GM12872 (cell line): Measurements from ENCODE around the gene DERL3.

Source experiments
- CTCF ChIP-seq: IDR thresholded peaks from 3 replicates; pipeline ENCODE4 v1.5.1; 2011; ENCODE audit warnings: low read depth, mild to moderate bottlenecking, low read length, moderate library complexity; ENCODE audit not compliant: insufficient read depth

Gene DERL3

GRCh38 chr22:23844739-23845202, 6.0 kb upstream of the DERL3 start:
- no peak for TF ChIP-seq CTCF

GRCh38 chr22:23842599-23842998, 3.8 kb upstream of the DERL3 start:
- no peak for TF ChIP-seq CTCF

- TF ChIP-seq CTCF, result no peak
Measured at GRCh38 chr22:23841736-23842445, 3.1 kb upstream of the DERL3 start.

GRCh38 chr22:23841292-23841691, 2.5 kb upstream of the DERL3 start:
- no peak for TF ChIP-seq CTCF

GRCh38 chr22:23840026-23840425, 1.2 kb upstream of the DERL3 start:
- TF ChIP-seq CTCF, result no peak

- TF ChIP-seq CTCF, result no peak
Measured at GRCh38 chr22:23837911-23838680, 710 bp downstream of the DERL3 start.

- no peak for TF ChIP-seq CTCF
Measured at GRCh38 chr22:23837496-23837859, 1.3 kb downstream of the DERL3 start.
